K562 (cell line): Measurements from ENCODE around the gene TMEM164. TPM values are rescaled to one million over a fixed set of nuclear protein-coding genes. Genes with fewer than 3 reads are reported as not detected.

Experiments
- ESRRB ChIP-seq: fragments of 250-450 bp; sonication (Bioruptor Pico); IDR thresholded peaks from 2 replicates; pipeline ENCODE4 v1.5.0; 2020; ENCODE audit warnings: mild to moderate bottlenecking, moderate library complexity, borderline replicate concordance
- GABPA ChIP-seq: fragments of 200-800 bp; sonication (Bioruptor generic); conservative IDR thresholded peaks from 2 replicates; pipeline ENCODE4 v1.6.1; 2016; ENCODE audit warnings: low read depth, missing genetic modification characterization, missing compliant biosample characterization
- KDM5B ChIP-seq: fragments of 200-600 bp; sonication (generic); IDR thresholded peaks from 2 replicates; pipeline ENCODE4 v1.6.1; 2012; ENCODE audit warnings: low read depth, mild to moderate bottlenecking, moderate library complexity, low read length, control low read depth, inconsistent platforms; ENCODE audit not compliant: insufficient replicate concordance
- RBM15 ChIP-seq: fragments of 200-400 bp; formaldehyde crosslinking; IDR thresholded peaks from 2 replicates; pipeline ENCODE4 v1.6.1; 2018; ENCODE audit warnings: mild to moderate bottlenecking, low read length, moderate library complexity; ENCODE audit not compliant: insufficient read depth
- ZBTB7A ChIP-seq: IDR thresholded peaks from 2 replicates; pipeline ENCODE4 v1.6.1; 2011; ENCODE audit warnings: low read depth, mild to moderate bottlenecking, low read length, moderate library complexity, borderline replicate concordance; ENCODE audit not compliant: control insufficient read depth
- ZKSCAN3 ChIP-seq: fragments of 250-450 bp; sonication (Bioruptor Pico); IDR thresholded peaks from 2 replicates; pipeline ENCODE4 v1.4.0; 2020
- ZKSCAN8 ChIP-seq: fragments of 200-800 bp; sonication (Bioruptor generic); IDR thresholded peaks from 2 replicates; pipeline ENCODE4 v1.6.1; 2016; ENCODE audit warnings: missing genetic modification characterization, missing compliant biosample characterization
- polyA plus RNA-seq, 8 experiments: library from polyadenylated mRNA; depleted of rRNA in 4 of 8; stranded (reverse) in 5 of 8; unstranded in 3 of 8; fragments of >200 nt; fragmentation: Nextera tagmentation in 2 of 8; fragmentation: Illumina TruSeq in 1 of 8; extraction: Ambion mirVana in 2 of 8; extraction: Trizol in 1 of 8; gene quantifications; 2 replicates each; pipeline versions ENCODE4 v1.2.1 to v1.2.3, GENCODE V29; 2011 to 2014; ENCODE audit warnings: inconsistent platforms in 1 of 8, missing spikeins in 1 of 8
- total RNA-seq, 7 experiments: library from RNA; depleted of rRNA in 6 of 7; stranded (reverse); fragments of >200 nt in 6 of 7; fragmentation: Illumina TruSeq in 2 of 7; extraction: Trizol in 2 of 7; gene quantifications; 2 replicates each; pipeline versions ENCODE4 v1.2.1 to v1.2.3, GENCODE V29; 2011 to 2021; ENCODE audit warnings: low replicate concordance in 1 of 7
- TF ChIP-seq, protein P1 (sequence below): fragments of 450-650 bp; conservative IDR thresholded peaks from 2 replicates; pipeline ENCODE4 v1.6.1; 2016; ENCODE audit warnings: missing genetic modification characterization, low read depth, mild to moderate bottlenecking, control low read depth, missing compliant biosample characterization

TMEM164 gene
- total and polyA plus RNA-seq, 9 of the 15 experiments (the other 6 are each of a cell fraction or from before 2014, with no cell fraction given) = 2.4 to 57.3 (median 23.1) TPM

- TF ChIP-seq RBM15 = no peak
- TF ChIP-seq KDM5B = no peak
- TF ChIP-seq ZKSCAN3 = no peak
- TF ChIP-seq, protein P1, sequence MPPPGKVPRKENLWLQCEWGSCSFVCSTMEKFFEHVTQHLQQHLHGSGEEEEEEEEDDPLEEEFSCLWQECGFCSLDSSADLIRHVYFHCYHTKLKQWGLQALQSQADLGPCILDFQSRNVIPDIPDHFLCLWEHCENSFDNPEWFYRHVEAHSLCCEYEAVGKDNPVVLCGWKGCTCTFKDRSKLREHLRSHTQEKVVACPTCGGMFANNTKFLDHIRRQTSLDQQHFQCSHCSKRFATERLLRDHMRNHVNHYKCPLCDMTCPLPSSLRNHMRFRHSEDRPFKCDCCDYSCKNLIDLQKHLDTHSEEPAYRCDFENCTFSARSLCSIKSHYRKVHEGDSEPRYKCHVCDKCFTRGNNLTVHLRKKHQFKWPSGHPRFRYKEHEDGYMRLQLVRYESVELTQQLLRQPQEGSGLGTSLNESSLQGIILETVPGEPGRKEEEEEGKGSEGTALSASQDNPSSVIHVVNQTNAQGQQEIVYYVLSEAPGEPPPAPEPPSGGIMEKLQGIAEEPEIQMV (tag) = no peak
- TF ChIP-seq GABPA (tag) = no peak
- no peak for TF ChIP-seq ZKSCAN8 (CRISPR knock-in tag)
- no peak for TF ChIP-seq ZBTB7A
- TF ChIP-seq ESRRB (CRISPR knock-in tag) = no peak
Measured at GRCh38 chrX:110086916-110087484, 84.1 kb downstream of the TMEM164 start (continued).
